Stimulated activated CD4-positive, alpha-beta T cell treated with anti-CD3 and anti-CD28 coated beads, Interleukin-1b, Interleukin-23, amount 100 ng/mL, for 24 hours (primary cell): ENCODE data around the gene DOCK8.

Experiments used
- DNase-seq, 4 experiments: peaks; one replicate each; pipeline ENCODE4 v3.0.0-alpha.2; 2020; ENCODE audit warnings: low read depth in 4 of 4, low spot score in 1 of 4

DOCK8 gene

GRCh38 chr9:456365-456764, 241.7 kb downstream of the DOCK8 start:
- DNase-seq: no peak

GRCh38 chr9:458590-458989, 243.9 kb downstream of the DOCK8 start:
- DNase-seq: no peak

DNA sequence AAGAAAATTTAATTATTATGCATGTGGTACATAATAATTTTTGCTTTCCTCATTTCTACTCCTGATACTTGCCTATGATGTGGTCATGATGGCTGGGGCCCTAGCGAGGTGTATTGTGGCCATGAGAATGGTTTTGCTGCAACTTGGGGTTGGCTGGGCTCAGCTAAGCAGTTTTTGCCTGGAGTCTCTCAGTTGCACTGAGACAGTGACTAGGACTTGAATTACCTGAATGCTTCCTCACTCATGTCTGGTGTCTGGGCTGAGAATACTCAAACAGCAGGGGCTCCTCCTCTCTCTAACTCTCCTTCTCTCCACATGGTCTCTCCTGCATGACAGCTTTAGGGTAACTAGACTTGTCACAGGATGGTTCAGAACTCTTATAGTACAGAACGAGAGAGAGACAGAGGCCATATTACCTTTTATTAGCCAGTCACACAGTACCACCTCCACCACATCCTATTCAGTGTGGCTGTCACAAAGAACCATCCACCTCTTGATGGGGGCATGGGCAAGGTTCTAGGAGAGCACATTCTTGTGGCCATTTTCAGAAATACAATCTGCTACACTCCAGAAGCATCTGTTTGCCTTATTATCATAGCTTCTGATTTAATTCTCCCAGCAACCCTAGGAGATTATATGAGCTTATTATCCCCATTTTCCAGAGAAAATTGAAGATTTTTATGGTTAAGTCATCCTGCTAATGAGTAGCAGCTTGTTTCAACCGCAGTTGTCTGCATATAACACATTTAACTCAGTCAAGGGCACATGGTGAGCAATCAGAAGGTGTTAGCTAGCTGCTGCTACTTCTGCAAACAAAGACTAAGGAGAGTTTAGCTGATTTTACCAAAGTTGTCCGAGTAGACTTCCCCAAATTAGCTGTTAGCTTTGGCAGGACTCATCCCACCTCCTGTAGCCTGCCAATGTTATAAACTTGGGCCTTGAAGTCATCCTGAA, 245.1 kb downstream of the DOCK8 start:
- DNase-seq: no peak

GRCh38 chr9:462121-462520, 247.5 kb downstream of the DOCK8 start:
- no peak for DNase-seq

- no peak for DNase-seq
These were observed 247.9 kb downstream of the DOCK8 start for GRCh38 chr9:462606-463005.

GRCh38 chr9:463455-464171, 248.9 kb downstream of the DOCK8 start:
- DNase-seq: no peak

GRCh38 chr9:466747-467146, 252.1 kb downstream of the DOCK8 start:
- no peak for DNase-seq

GRCh38 chr9:468766-469426, 254.2 kb downstream of the DOCK8 start:
- peak in 1 of 4 experiments; percentile 0 for DNase-seq

DNA sequence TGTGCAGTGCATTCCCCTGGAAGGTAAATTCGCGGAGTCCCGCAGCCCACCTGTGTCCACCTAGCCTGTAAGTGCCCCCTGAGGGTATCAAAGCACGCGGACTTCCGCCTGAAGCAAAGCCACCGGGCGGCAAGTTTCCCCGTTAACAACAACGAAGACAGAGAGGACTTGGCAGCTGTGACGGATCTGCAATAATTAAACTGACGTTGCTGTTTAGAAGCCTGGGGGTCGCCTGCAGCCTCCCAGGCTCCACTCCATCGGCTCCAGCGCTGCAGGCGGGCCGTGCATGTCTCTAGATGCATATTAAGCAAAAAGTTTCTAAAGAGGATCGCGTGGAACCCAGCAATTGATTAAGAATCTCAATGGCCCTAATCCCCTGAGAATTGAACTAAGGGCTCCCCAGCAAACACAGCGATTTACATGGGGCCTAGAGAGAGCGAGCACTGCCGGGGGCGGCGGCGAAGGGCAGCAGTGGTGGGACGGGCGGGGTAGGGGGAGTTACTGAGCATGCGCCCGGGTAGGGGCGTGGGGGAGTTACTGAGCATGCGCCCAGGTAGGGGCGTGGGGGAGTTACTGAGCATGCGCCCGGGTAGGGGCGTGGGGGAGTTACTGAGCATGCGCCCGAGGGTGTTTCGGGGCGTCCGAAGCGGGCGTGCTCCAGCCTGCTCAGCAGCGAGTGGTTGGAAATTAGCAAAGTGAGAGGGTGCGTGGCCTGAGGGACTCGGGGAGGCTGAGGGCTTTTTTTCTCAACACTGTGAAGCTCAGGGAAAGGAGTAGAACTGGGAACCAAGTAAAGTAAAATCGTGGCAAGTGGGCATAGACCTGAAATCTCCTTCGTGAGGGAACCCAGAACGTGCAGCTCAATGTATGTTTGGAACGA, 255.2 kb downstream of the DOCK8 start:
- DNase-seq: peak; percentile 64 to 82 (median 75)

GRCh38 chr9:470552-471194, 256.0 kb downstream of the DOCK8 start:
- no peak for DNase-seq

DNA sequence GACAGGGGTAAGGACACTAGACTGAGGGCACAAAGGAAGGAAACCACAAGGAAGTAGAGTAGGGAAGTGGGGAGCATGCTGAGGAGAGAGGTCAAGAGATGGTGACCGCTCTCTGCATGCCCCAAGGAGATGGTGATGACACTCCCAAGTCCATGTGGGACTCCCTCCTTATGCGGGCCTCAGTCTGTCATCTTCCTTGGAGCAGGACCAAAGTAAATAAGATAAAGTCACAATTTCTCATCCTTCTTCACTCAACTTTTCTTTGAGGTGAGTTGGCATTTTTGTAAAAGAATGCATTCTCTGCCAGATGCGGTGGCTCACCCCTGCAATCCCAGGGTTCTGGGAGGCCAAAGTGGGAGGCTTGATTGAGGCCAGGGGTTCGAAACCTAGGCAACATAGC, 256.7 kb downstream of the DOCK8 start:
- no peak for DNase-seq

GRCh38 chr9:472479-473075, 257.9 kb downstream of the DOCK8 start:
- DNase-seq: no peak

DNA sequence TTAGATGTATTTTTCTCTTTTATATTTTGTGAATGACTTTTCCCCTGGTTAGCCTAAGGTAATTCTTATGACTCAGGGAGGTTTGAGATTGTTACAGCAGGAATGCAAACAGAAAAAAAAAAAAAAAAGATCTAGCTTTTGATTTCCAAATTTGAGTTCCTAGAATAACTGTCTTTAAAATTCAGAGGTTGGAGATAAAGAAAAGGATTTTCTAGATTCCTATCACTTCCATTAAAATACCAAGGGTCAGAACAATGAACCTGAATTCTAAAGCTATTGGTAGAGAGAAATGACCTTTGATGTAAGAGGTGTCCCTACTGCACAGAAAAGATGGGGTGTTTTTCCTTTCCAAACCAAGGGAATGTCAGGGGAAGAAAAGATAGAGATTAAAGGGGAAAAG, 262.5 kb downstream of the DOCK8 start:
- no peak for DNase-seq

DNA sequence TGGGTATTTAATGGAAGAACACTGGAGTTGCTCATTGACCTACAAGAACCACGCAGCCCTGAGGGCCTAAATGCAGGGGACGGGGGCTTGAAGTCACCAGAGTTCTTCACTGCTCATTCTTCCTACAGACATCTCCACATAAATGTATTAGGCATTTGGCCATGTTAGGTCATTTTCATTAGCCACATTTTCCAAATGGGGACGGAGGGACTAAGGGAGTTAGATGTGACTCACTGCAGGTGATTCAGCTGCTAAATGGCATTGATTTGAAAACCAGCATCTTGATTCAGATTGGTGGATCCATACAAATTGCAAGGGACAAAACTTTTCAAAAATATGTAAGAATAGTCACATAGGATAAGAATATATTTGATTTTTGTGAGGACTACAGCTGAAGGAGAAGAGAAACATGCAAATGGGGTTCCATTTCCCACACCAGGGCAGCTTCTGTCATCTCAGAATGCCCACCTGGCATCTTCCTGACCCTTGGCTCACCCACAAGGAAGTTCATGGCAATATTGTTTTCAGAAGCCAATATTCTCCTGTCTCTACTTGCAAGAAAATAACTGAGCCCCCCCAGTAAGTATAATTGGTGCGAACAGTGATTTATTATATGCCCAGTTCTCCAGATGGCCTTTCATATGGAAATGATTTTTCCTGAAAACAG, 264.8 kb downstream of the DOCK8 start:
- no peak for DNase-seq

- DNase-seq: no peak
These were observed 265.3 kb downstream of the DOCK8 start for GRCh38 chr9:479971-480350.

DNA sequence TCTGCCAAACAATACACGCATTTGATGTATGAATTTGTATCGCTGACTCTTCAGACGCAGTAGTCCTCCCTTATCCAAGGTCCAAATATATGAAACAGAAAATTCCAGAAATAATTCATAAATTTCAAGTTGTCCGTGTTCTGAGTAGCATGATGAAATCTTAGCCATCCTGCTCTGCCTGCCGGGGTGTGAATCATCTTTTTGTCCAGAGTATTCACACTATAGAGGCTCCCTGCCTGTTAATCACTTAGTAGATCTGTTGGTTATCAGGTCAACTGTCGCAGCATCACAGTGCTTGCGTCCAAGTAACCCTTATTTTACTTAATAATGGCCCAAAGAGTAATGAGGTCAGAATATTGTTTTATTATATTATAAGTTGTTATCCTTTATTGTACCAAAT, 268.1 kb downstream of the DOCK8 start:
- DNase-seq: no peak

GRCh38 chr9:486156-486555, 271.5 kb downstream of the DOCK8 start:
- no peak for DNase-seq

GRCh38 chr9:487429-487828, 272.8 kb downstream of the DOCK8 start:
- no peak for DNase-seq

DNA sequence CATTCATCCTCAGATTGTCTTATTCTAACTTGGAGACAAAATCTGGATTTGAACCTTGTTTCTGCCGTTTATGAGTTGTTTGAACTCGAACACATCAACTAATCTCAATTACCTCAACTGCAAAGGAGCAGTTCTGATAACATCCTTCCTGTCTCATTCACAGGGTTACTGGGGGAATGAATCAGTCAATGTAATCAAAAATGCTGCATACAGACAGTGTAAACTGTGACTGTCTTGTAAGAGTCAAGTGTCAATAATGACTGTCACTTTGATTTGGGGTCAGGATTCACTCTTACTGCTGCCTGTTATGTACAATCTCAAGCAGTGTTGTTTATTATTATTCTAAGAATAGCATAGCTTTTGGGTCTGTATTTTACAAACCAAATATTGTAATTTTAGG, 273.8 kb downstream of the DOCK8 start:
- no peak for DNase-seq
